ENCODE results near the gene MRPL48.

- TF ChIP-seq, protein P1, sequence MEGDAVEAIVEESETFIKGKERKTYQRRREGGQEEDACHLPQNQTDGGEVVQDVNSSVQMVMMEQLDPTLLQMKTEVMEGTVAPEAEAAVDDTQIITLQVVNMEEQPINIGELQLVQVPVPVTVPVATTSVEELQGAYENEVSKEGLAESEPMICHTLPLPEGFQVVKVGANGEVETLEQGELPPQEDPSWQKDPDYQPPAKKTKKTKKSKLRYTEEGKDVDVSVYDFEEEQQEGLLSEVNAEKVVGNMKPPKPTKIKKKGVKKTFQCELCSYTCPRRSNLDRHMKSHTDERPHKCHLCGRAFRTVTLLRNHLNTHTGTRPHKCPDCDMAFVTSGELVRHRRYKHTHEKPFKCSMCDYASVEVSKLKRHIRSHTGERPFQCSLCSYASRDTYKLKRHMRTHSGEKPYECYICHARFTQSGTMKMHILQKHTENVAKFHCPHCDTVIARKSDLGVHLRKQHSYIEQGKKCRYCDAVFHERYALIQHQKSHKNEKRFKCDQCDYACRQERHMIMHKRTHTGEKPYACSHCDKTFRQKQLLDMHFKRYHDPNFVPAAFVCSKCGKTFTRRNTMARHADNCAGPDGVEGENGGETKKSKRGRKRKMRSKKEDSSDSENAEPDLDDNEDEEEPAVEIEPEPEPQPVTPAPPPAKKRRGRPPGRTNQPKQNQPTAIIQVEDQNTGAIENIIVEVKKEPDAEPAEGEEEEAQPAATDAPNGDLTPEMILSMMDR (IDR thresholded peaks at IDR 0.05) = no peak
- TF ChIP-seq POLR2A (IDR thresholded peaks at IDR 0.05) = no peak
- TF ChIP-seq POLR2AphosphoS5 (IDR thresholded peaks at IDR 0.05; ENCODE audit: insufficient read depth in 1 of 2, low read depth in 1 of 2) = no peak
Measured at GRCh38 chr11:73797457-73797856, 9.8 kb downstream of the MRPL48 start.

Measured in vagina (tissue), 2 donors.